ENCODE results near the gene NR6A1.

DNA sequence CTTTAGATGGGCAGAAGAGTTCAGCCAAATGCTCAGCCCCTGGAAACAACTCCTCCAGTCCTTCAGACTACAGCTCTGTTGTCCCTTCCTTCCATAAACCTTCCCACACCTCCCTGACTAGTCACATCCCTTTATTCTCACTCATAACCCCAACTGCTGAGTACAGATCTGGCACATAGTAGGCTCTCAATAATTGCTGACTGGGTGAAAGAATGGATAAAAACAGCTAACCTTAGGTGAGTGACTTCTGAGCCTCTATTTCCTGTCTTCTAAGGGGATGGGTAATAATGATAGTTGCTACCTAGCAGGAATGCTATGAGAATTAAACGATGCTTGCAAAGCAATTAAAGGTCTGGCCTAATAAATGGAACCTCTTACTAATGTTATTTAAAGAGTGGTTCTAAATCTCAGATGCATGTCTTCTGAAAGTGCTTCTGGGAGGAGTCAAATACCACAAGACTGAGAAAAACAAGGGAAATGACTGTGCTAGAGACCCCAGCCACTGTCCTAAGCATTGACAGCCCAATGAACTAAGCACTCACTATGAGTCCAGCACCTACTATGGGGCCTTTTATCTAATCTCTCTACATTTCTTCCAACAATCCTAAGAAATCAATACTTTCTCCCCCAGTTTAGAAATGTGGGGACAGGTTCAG lies 2.5 kb upstream of the NR6A1 start:
- TF ChIP-seq RNF2 (IDR thresholded peaks at IDR 0.05; ENCODE audit: borderline replicate concordance, low read depth): no peak
- TF ChIP-seq PBX3 (IDR thresholded peaks at IDR 0.05): no peak

All from A549 (cell line).